ENCODE data around the gene KLHDC10. TPM values are rescaled to one million over a fixed set of nuclear protein-coding genes. Genes with fewer than 3 reads are reported as not detected.

The KLHDC10 gene
- total RNA-seq, 1 donor from 2014 or later = 13.5 TPM

GRCh38 chr7:130137207-130137606 lies 66.9 kb downstream of the KLHDC10 start:
- Histone ChIP-seq H3K27ac (no peak overlapping the region), H3K36me3 (peaks cover 0 to 19% of the 10 kb centered on the region in 2 donors), H3K9me3 (no peaks in the 10 kb centered on the region), H3K4me3 (no peak overlapping the region), H3K27me3 (no peaks in the 10 kb centered on the region), H3K4me1 (peaks cover 17% of the 10 kb centered on the region)
- intact Hi-C loops (cut with DNase I) = no loop called here
- no peak for DNase-seq (ENCODE audit: extremely low spot score in 2 of 2)
- TF ChIP-seq POLR2AphosphoS5 (IDR thresholded peaks at IDR 0.05; ENCODE audit: insufficient read depth in 1 of 2, low read depth in 1 of 2) (no peak), POLR2A (IDR thresholded peaks at IDR 0.05) (no peak)
- TF ChIP-seq, protein P1, sequence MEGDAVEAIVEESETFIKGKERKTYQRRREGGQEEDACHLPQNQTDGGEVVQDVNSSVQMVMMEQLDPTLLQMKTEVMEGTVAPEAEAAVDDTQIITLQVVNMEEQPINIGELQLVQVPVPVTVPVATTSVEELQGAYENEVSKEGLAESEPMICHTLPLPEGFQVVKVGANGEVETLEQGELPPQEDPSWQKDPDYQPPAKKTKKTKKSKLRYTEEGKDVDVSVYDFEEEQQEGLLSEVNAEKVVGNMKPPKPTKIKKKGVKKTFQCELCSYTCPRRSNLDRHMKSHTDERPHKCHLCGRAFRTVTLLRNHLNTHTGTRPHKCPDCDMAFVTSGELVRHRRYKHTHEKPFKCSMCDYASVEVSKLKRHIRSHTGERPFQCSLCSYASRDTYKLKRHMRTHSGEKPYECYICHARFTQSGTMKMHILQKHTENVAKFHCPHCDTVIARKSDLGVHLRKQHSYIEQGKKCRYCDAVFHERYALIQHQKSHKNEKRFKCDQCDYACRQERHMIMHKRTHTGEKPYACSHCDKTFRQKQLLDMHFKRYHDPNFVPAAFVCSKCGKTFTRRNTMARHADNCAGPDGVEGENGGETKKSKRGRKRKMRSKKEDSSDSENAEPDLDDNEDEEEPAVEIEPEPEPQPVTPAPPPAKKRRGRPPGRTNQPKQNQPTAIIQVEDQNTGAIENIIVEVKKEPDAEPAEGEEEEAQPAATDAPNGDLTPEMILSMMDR (IDR thresholded peaks at IDR 0.05) = no peak

DNA sequence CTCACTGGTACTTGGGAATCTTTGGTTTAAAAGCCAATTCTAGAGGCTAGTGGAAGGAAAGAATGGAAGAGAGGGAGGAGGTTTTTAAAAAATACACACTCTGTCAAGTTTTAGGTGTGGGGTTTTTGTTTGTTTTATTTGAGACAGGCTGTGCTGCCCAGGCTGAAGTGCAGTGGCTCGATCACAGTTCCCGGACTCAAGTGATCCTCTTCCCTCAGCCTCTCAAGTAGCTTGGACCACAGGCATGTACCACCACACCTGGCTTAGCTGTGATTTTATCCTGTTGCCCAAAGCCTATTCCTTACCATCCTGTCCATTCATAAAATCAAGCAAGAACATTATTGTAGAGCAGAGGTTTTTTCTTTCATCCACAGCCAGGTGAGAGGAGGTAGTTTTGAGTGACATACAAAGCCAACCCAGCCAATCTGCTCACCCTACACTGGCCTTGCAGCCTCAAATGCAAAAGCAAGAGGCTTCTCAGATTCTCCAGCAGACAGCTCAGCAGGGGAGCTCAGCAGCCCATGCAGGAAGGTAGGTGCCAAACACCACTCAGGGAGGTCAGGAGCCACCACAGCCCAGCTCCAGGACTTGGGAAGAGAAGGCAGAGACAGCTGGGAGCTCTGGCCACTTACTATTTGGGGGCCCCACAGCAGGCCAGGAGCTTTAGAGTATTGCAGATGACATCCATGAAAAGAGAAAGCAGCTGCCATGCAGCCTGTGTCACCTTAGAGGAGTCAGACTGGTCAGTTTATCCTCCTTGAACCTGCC lies 69.0 kb downstream of the KLHDC10 start:
- intact Hi-C loops (cut with DNase I) = no loop called here
- Histone ChIP-seq H3K4me3 (no peak overlapping the region), H3K27me3 (no peaks in the 10 kb centered on the region), H3K36me3 (peaks cover 0 to 7% of the 10 kb centered on the region in 2 donors), H3K27ac (no peak overlapping the region), H3K4me1 (peaks cover 21% of the 10 kb centered on the region), H3K9me3 (no peaks in the 10 kb centered on the region)
- no peak for DNase-seq (ENCODE audit: extremely low spot score in 2 of 2)
- TF ChIP-seq POLR2A (IDR thresholded peaks at IDR 0.05) (no peak), POLR2AphosphoS5 (IDR thresholded peaks at IDR 0.05; ENCODE audit: insufficient read depth in 1 of 2, low read depth in 1 of 2) (no peak)
- TF ChIP-seq, protein P1 (IDR thresholded peaks at IDR 0.05) = no peak

DNA sequence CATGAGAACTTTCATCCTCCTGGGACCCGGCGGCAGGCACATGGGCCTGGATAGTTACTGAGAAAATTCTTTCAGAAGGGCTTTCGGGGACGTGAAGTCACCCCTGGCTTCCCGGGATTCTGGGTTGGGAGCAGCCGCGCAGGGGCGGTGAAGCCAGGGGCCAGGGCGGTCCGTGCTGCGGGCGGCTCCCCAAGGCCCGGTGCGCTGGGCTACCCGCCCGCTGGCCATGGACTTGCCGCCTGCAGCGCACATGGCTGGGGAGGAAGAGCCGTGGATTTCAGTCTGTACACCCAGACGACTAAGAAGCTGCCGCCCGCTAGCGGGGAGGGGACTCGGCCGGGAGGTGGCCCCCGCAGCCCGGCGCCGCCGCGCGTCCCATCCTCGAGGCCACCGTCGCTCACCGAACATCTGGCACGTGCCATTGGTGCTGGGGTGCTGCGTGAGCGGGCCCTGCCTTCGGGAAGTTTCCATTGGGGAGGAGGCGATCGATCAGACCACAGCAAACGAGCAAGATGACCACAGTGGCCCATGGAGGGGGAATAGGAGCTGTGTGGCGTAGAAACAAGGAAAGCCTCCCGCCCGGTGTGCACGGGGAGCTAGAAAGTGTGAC lies 70.3 kb downstream of the KLHDC10 start:
- intact Hi-C loops (cut with DNase I) = no loop called here
- DNase-seq (ENCODE audit: extremely low spot score in 2 of 2) = no peak
- Histone ChIP-seq H3K4me1 (peaks cover 21% of the 10 kb centered on the region), H3K27me3 (no peaks in the 10 kb centered on the region), H3K9me3 (no peaks in the 10 kb centered on the region), H3K36me3 (peaks cover 0 to 7% of the 10 kb centered on the region in 2 donors), H3K4me3 (peak overlapping the region; percentile 49 to 64), H3K27ac (peak overlapping the region; percentile 84)
- TF ChIP-seq POLR2A (IDR thresholded peaks at IDR 0.05) (no peak), POLR2AphosphoS5 (IDR thresholded peaks at IDR 0.05; ENCODE audit: insufficient read depth in 1 of 2, low read depth in 1 of 2) (no peak)
- TF ChIP-seq, protein P1 (IDR thresholded peaks at IDR 0.05) = no peak

DNA sequence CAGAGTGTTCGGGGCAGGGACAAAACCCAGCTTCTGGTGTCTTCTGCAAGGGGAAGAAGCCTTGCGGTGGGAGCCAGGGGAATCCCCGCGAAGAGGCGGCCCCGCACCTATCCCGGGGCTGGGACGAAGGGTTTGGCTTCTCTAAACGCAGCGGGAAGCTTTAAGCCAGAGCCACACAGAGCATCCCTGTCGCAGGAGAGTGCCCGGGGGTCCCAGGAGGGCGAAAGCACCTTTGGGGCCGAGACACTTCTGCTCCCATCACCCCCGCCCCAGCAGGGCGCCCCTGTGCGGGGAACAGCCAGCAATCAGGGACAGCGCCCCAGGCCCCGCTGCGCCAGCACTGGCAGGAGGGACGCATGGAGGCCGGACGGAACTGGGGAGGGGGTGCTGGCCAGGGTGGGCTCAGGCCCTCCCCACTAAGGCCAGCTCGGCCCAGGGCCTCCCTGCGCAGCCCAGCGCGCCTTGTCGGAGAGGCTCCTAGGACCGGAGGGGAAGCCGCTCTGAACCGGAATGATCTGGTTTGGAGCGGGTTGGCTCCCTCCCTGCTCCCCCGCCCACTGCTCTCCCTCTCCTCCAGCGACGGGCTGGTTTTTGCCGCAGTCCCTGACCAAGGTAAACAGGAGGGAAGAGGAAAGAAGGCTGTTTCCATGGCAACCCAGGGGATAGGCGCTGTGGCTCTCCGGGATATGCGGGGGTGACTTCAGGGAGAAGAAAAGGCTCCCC lies 71.0 kb downstream of the KLHDC10 start:
- H3K4me1 ChIP-seq = peaks cover 21% of the 10 kb centered on the region
- intact Hi-C loops (cut with DNase I) = no loop called here
- no peak for DNase-seq (ENCODE audit: extremely low spot score in 2 of 2)
- H3K27me3 ChIP-seq = no peaks in the 10 kb centered on the region
- no peaks in the 10 kb centered on the region for H3K9me3 ChIP-seq
- peak overlapping the region; percentile 84 for H3K27ac ChIP-seq
- H3K36me3 ChIP-seq = peaks cover 0 to 7% of the 10 kb centered on the region in 2 donors
- TF ChIP-seq POLR2A (IDR thresholded peaks at IDR 0.05) = no peak
- peak; percentile 22 to 76 for TF ChIP-seq POLR2AphosphoS5 (IDR thresholded peaks at IDR 0.05; ENCODE audit: insufficient read depth in 1 of 2, low read depth in 1 of 2)
- H3K4me3 ChIP-seq = peak overlapping the region; percentile 49 to 64

DNA sequence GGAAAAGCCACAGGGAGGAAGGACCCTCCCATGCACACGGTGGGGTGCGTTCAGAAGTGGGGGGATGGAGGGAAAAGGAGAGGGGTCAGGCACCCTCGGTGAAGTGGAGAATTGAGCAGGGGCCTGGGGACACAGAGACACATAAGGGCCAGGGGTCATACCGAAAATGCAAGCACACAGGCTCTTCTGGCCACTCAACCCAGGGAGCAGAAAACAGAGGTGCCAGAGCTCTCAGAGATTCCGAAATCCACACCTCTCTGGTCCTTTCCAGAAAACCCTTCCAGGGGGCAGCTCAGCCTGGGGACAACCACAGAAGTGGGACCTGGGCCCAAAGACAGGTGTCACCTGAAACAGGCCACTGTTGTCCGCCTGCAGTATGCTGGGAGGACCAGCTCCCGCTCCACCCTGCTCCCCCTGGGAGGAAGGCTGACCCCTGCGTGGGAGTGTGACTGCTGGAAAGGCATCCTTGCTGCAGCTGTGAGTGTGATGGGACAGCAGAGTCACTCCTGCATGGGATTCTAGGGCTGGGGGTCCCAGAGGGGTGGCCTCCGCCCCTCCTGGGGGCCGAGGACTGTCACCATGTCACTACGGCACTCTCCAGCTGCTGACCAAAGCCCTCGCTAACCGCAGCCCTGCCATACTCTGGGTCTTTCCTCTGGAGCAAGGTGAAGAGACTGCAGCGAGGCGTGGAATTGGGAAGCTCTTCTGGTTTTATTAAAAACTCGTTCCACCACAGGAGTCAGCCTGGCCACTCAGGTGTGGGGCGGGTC lies 71.7 kb downstream of the KLHDC10 start:
- Histone ChIP-seq H3K4me3 (peak overlapping the region; percentile 49 to 64), H3K27ac (peak overlapping the region; percentile 84), H3K36me3 (peaks cover 0 to 7% of the 10 kb centered on the region in 2 donors), H3K4me1 (peaks cover 21% of the 10 kb centered on the region), H3K9me3 (no peaks in the 10 kb centered on the region), H3K27me3 (no peaks in the 10 kb centered on the region)
- intact Hi-C loops (cut with DNase I) = no loop called here
- TF ChIP-seq POLR2AphosphoS5 (IDR thresholded peaks at IDR 0.05; ENCODE audit: insufficient read depth in 1 of 2, low read depth in 1 of 2) = no peak
- no peak for DNase-seq (ENCODE audit: extremely low spot score in 2 of 2)

Data from vagina (tissue), 2 donors.